NCI-H1417 treated with DMSO at 0.1 percent for 48 hours (cell line): ENCODE data around the gene ADRA1B.

Source experiments
- DNase-seq: peaks from one replicate; lab custom pipeline; 2025; lab: John Stamatoyannopoulos, UW

ADRA1B gene

GRCh38 chr5:159915904-159916840, at the start of gene ADRA1B:
Gene ADRA1B, plus strand, starts transcription at chr5:159916482. Its CDS starts 424 bp downstream, at chr5:159916906.
- no peak for DNase-seq

- DNase-seq, result no peak
These were observed 42.6 kb upstream of the ADRA1B start for GRCh38 chr5:159873680-159874079.

- DNase-seq, result no peak
These were observed 42.0 kb upstream of the ADRA1B start for GRCh38 chr5:159874263-159874662.

- DNase-seq, result no peak
These were observed 39.3 kb upstream of the ADRA1B start for GRCh38 chr5:159877016-159877415.

- DNase-seq, result no peak
These were observed 38.3 kb upstream of the ADRA1B start for GRCh38 chr5:159877894-159878448.

- DNase-seq, result no peak
These were observed 37.3 kb upstream of the ADRA1B start for GRCh38 chr5:159878988-159879471.

- no peak for DNase-seq
These were observed 35.6 kb upstream of the ADRA1B start for GRCh38 chr5:159880676-159881075.

- DNase-seq, result no peak
These were observed 34.3 kb upstream of the ADRA1B start for GRCh38 chr5:159881967-159882366.

- DNase-seq, result no peak
These were observed 32.7 kb upstream of the ADRA1B start for GRCh38 chr5:159883522-159883950.

- DNase-seq, result no peak
These were observed 31.2 kb upstream of the ADRA1B start for GRCh38 chr5:159884917-159885620.

- no peak for DNase-seq
These were observed 30.0 kb upstream of the ADRA1B start for GRCh38 chr5:159886296-159886695.

GRCh38 chr5:159887050-159887449, 29.2 kb upstream of the ADRA1B start:
- no peak for DNase-seq

- DNase-seq, result no peak
These were observed 27.4 kb upstream of the ADRA1B start for GRCh38 chr5:159888860-159889259.

- DNase-seq, result no peak
These were observed 26.1 kb upstream of the ADRA1B start for GRCh38 chr5:159890141-159890540.

- DNase-seq, result no peak
These were observed 24.9 kb upstream of the ADRA1B start for GRCh38 chr5:159891371-159891770.

GRCh38 chr5:159893040-159893695, 23.1 kb upstream of the ADRA1B start:
- DNase-seq, result no peak

GRCh38 chr5:159894149-159894720, 22.0 kb upstream of the ADRA1B start:
- DNase-seq, result no peak

- DNase-seq, result no peak
These were observed 18.4 kb upstream of the ADRA1B start for GRCh38 chr5:159897786-159898393.

GRCh38 chr5:159899067-159900049, 16.9 kb upstream of the ADRA1B start:
- DNase-seq, result no peak

- no peak for DNase-seq
These were observed 15.0 kb upstream of the ADRA1B start for GRCh38 chr5:159901308-159901707.
